ENCODE measurements around the gene LHX3. TPM values are rescaled to one million over a fixed set of nuclear protein-coding genes. Genes with fewer than 3 reads are reported as not detected.

LHX3 gene
- total and polyA plus RNA-seq, 11 donors: not detected

- H3K27ac ChIP-seq: no peak overlapping the region
- no peak overlapping the region for H3K4me3 ChIP-seq
- intact Hi-C loops (cut with DNase I): loop anchor here in 4 of 10 donors (5.0 to 10.0 kb wide), 2 partner anchors 132 to 135 kb away; no protein-coding TSS in a partner anchor
- H3K9me3 ChIP-seq: no peaks in the 10 kb centered on the region
- 86 to 89% (median 87%) methylated on average over 5 to 9 of the region's 9 CpGs for WGBS, 4 donors
- DNase-seq (peak in 2 of 5 donors; percentile 21 to 46), ATAC-seq (no peak)
- no peaks in the 10 kb centered on the region for H3K36me3 ChIP-seq
- no peaks in the 10 kb centered on the region for H3K4me1 ChIP-seq
- peaks cover 0 to 41% (median 10%) of the 10 kb centered on the region in 9 donors for H3K27me3 ChIP-seq
- TF ChIP-seq CTCF (IDR thresholded peaks at IDR 0.05): no peak
- TF ChIP-seq POLR2A (IDR thresholded peaks at IDR 0.05): no peak
These were observed 55.1 kb downstream of the LHX3 start for GRCh38 chr9:136149853-136150252.

- intact Hi-C loops (cut with DNase I): loop anchor here in 4 of 10 donors (5.0 to 10.0 kb wide), 2 partner anchors 133 to 135 kb away; no protein-coding TSS in a partner anchor
- Histone ChIP-seq H3K4me1 (no peaks in the 10 kb centered on the region), H3K36me3 (no peaks in the 10 kb centered on the region), H3K9me3 (no peaks in the 10 kb centered on the region), H3K27me3 (peaks cover 0 to 43% (median 12%) of the 10 kb centered on the region in 9 donors), H3K27ac (no peak overlapping the region), H3K4me3 (no peak overlapping the region)
- TF ChIP-seq POLR2A (IDR thresholded peaks at IDR 0.05) (no peak), CTCF (IDR thresholded peaks at IDR 0.05) (no peak)
- 78 to 88% (median 87%) methylated on average over 11 to 12 of the region's 12 CpGs for WGBS, 4 donors
- ATAC-seq (no peak), DNase-seq (peak in 1 of 5 donors; percentile 2)
These were observed 55.6 kb downstream of the LHX3 start for GRCh38 chr9:136149337-136149736.

GRCh38 chr9:136148766-136149165 is 56.2 kb downstream of the LHX3 start:
- WGBS, 4 donors: 82 to 89% (median 85%) methylated on average over 11 to 14 of the region's 14 CpGs
- Histone ChIP-seq H3K27ac (no peak overlapping the region), H3K9me3 (no peaks in the 10 kb centered on the region), H3K36me3 (no peaks in the 10 kb centered on the region), H3K4me1 (no peaks in the 10 kb centered on the region), H3K27me3 (peaks cover 0 to 49% (median 13%) of the 10 kb centered on the region in 9 donors), H3K4me3 (no peak overlapping the region)
- intact Hi-C loops (cut with DNase I): loop anchor here in 4 of 10 donors (5.0 to 10.0 kb wide), 2 partner anchors 134 to 136 kb away; no protein-coding TSS in a partner anchor
- ATAC-seq: no peak
- TF ChIP-seq POLR2A (IDR thresholded peaks at IDR 0.05): no peak
- no peak for TF ChIP-seq CTCF (IDR thresholded peaks at IDR 0.05)
- DNase-seq: peak in 2 of 5 donors; percentile 14 to 15

GRCh38 chr9:136147890-136148714 is 56.8 kb downstream of the LHX3 start:
- intact Hi-C loops (cut with DNase I): loop anchor here in 4 of 10 donors (5.0 to 10.0 kb wide), 2 partner anchors 134 to 137 kb away; no protein-coding TSS in a partner anchor
- no peaks in the 10 kb centered on the region for H3K4me1 ChIP-seq
- H3K9me3 ChIP-seq: no peaks in the 10 kb centered on the region
- DNase-seq (peak in 2 of 5 donors; percentile 12 to 26), ATAC-seq (no peak)
- H3K27me3 ChIP-seq: peaks cover 0 to 56% (median 17%) of the 10 kb centered on the region in 9 donors
- H3K36me3 ChIP-seq: no peaks in the 10 kb centered on the region
- no peak for TF ChIP-seq POLR2A (IDR thresholded peaks at IDR 0.05)
- TF ChIP-seq CTCF (IDR thresholded peaks at IDR 0.05): no peak
- WGBS, 4 donors: 25 to 33% (median 31%) methylated on average over 22 to 35 of the region's 35 CpGs
- H3K27ac ChIP-seq: no peak overlapping the region
- no peak overlapping the region for H3K4me3 ChIP-seq
